ENCODE data around the gene VCAN.

Gene VCAN

GRCh38 chr5:83490203-83490602 is 18.7 kb downstream of the VCAN start:
- peaks cover 5 to 35% (median 6%) of the 10 kb centered on the region in 3 donors for H3K36me3 ChIP-seq
- DNase-seq: no peak
- H3K9me3 ChIP-seq: no peaks in the 10 kb centered on the region
- H3K27ac ChIP-seq: no peak overlapping the region
- no peaks in the 10 kb centered on the region for H3K27me3 ChIP-seq
- TF ChIP-seq, protein P1, sequence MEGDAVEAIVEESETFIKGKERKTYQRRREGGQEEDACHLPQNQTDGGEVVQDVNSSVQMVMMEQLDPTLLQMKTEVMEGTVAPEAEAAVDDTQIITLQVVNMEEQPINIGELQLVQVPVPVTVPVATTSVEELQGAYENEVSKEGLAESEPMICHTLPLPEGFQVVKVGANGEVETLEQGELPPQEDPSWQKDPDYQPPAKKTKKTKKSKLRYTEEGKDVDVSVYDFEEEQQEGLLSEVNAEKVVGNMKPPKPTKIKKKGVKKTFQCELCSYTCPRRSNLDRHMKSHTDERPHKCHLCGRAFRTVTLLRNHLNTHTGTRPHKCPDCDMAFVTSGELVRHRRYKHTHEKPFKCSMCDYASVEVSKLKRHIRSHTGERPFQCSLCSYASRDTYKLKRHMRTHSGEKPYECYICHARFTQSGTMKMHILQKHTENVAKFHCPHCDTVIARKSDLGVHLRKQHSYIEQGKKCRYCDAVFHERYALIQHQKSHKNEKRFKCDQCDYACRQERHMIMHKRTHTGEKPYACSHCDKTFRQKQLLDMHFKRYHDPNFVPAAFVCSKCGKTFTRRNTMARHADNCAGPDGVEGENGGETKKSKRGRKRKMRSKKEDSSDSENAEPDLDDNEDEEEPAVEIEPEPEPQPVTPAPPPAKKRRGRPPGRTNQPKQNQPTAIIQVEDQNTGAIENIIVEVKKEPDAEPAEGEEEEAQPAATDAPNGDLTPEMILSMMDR (IDR thresholded peaks at IDR 0.05): no peak
- H3K4me1 ChIP-seq: no peaks in the 10 kb centered on the region
- intact Hi-C loops (cut with DNase I; ENCODE audit: low total_unique reads): no loop called here
- no peak overlapping the region for H3K4me3 ChIP-seq

- Histone ChIP-seq H3K27me3 (no peaks in the 10 kb centered on the region), H3K9me3 (no peaks in the 10 kb centered on the region), H3K4me1 (no peaks in the 10 kb centered on the region), H3K4me3 (no peak overlapping the region), H3K36me3 (peaks cover 5 to 33% (median 6%) of the 10 kb centered on the region in 3 donors), H3K27ac (no peak overlapping the region)
- no peak for DNase-seq
- TF ChIP-seq, protein P1 (IDR thresholded peaks at IDR 0.05): no peak
- intact Hi-C loops (cut with DNase I; ENCODE audit: low total_unique reads): no loop called here
These were observed 20.8 kb downstream of the VCAN start for GRCh38 chr5:83492331-83492730.

DNA sequence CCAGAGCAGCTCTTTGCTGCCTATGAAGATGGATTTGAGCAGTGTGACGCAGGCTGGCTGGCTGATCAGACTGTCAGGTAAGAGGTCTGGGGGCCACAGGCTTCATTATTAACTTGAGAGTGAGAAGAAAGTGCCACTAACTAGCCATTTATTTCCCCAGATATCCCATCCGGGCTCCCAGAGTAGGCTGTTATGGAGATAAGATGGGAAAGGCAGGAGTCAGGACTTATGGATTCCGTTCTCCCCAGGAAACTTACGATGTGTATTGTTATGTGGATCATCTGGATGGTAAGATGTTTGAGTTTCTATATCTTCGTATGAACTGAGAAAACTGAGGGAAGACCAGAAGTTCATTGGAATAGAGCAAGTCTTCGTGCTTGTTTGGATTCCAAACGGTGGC is 22.1 kb downstream of the VCAN start:
- intact Hi-C loops (cut with DNase I; ENCODE audit: low total_unique reads): no loop called here
- H3K27ac ChIP-seq: no peak overlapping the region
- H3K4me1 ChIP-seq: no peaks in the 10 kb centered on the region
- no peaks in the 10 kb centered on the region for H3K9me3 ChIP-seq
- TF ChIP-seq, protein P1 (IDR thresholded peaks at IDR 0.05): no peak
- no peak overlapping the region for H3K4me3 ChIP-seq
- no peaks in the 10 kb centered on the region for H3K27me3 ChIP-seq
- no peak for DNase-seq
- H3K36me3 ChIP-seq: peaks cover 5 to 33% (median 6%) of the 10 kb centered on the region in 3 donors

GRCh38 chr5:83494087-83494620 is 22.6 kb downstream of the VCAN start:
- Histone ChIP-seq H3K9me3 (no peaks in the 10 kb centered on the region), H3K4me3 (no peak overlapping the region), H3K27me3 (no peaks in the 10 kb centered on the region), H3K4me1 (no peaks in the 10 kb centered on the region), H3K36me3 (peaks cover 5 to 33% (median 6%) of the 10 kb centered on the region in 3 donors), H3K27ac (no peak overlapping the region)
- DNase-seq: no peak
- TF ChIP-seq, protein P1 (IDR thresholded peaks at IDR 0.05): no peak
- intact Hi-C loops (cut with DNase I; ENCODE audit: low total_unique reads): no loop called here

GRCh38 chr5:83494666-83495065 is 23.1 kb downstream of the VCAN start:
- Histone ChIP-seq H3K4me1 (no peaks in the 10 kb centered on the region), H3K4me3 (no peak overlapping the region), H3K27ac (no peak overlapping the region), H3K9me3 (no peaks in the 10 kb centered on the region), H3K27me3 (no peaks in the 10 kb centered on the region), H3K36me3 (peaks cover 5 to 33% (median 6%) of the 10 kb centered on the region in 3 donors)
- no peak for DNase-seq
- intact Hi-C loops (cut with DNase I; ENCODE audit: low total_unique reads): no loop called here
- TF ChIP-seq, protein P1 (IDR thresholded peaks at IDR 0.05): no peak

DNA sequence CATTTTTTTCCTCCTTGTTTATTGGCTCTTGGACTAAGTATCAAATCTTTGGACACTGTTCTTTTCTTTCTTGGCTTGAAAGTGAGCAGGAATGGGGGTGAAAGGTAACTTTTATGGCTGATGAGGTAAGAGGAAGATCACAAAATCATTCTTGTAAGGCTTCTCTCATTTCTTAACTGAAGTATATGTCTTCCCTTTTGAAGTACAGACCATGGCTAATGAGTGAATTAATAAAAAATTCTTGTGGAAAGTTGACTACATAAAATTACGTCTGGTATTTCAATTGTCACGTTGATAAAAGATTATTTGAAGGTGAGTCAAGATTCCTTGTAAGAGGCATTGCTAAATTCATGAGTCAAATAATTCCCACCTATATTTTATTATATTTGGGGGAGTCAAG is 25.1 kb downstream of the VCAN start:
- Histone ChIP-seq H3K4me3 (no peak overlapping the region), H3K9me3 (no peaks in the 10 kb centered on the region), H3K27ac (no peak overlapping the region), H3K4me1 (no peaks in the 10 kb centered on the region), H3K36me3 (peaks cover 0 to 26% (median 0%) of the 10 kb centered on the region in 3 donors), H3K27me3 (no peaks in the 10 kb centered on the region)
- no peak for DNase-seq
- TF ChIP-seq, protein P1 (IDR thresholded peaks at IDR 0.05): no peak
- intact Hi-C loops (cut with DNase I; ENCODE audit: low total_unique reads): no loop called here
